H1 (cell line): ENCODE results near the gene OGDH. TPM values are rescaled to one million over a fixed set of nuclear protein-coding genes. Genes with fewer than 3 reads are reported as not detected.

Experiments
- BACH1 ChIP-seq: IDR thresholded peaks from 2 replicates; pipeline ENCODE4 v1.6.1; 2012; ENCODE audit warnings: low read length, improper control_type of control experiment
- EZH2 ChIP-seq: fragments of 200-600 bp; sonication (generic); IDR thresholded peaks from 2 replicates; pipeline ENCODE4 v1.7.1; 2012; ENCODE audit warnings: low read depth, mild to moderate bottlenecking, moderate library complexity, low read length, inconsistent platforms; ENCODE audit not compliant: severe bottlenecking
- GABPA ChIP-seq: IDR thresholded peaks from 2 replicates; pipeline ENCODE4 v1.6.1; 2011; ENCODE audit warnings: mild to moderate bottlenecking, low read length, moderate library complexity, borderline replicate concordance; ENCODE audit not compliant: insufficient read depth
- RBBP5 ChIP-seq: IDR thresholded peaks from 2 replicates; pipeline ENCODE4 v1.7.1; 2012; ENCODE audit warnings: low read depth, mild to moderate bottlenecking, inconsistent platforms, low read length, moderate library complexity, borderline replicate concordance
- polyA plus RNA-seq, 7 experiments: library from polyadenylated mRNA; depleted of rRNA in 3 of 7; stranded (reverse) in 5 of 7; unstranded in 2 of 7; fragments of >200 nt in 5 of 7; fragments of 200-250 nt in 2 of 7; gene quantifications; 1 replicate in 5 of 7; 2 replicates in 1 of 7; 4 replicates in 1 of 7; pipeline versions ENCODE4 v1.2.1 to v1.2.3, GENCODE V29; 2011 to 2013; ENCODE audit warnings: missing spikeins in 2 of 7, mixed read lengths in 2 of 7
- total RNA-seq: library from RNA; stranded (reverse); fragmentation: NEBNext Ultra II Directional; extraction: Animal tissue kit (Norgen Biotek cat#: 25700); gene quantifications from 2 replicates; pipeline ENCODE4 v1.2.1, GENCODE V29; 2021

Gene OGDH
- total and polyA plus RNA-seq, 2 of the 8 experiments (the other 6 are each of a cell fraction or from before 2014, with no cell fraction given), result 71.6 to 91.6 TPM

- TF ChIP-seq EZH2 (no peak), BACH1 (no peak), RBBP5 (no peak), GABPA (no peak)
These were observed 99.0 kb downstream of the OGDH start (continued) for GRCh38 chr7:44705434-44705833.
